Adipocyte (in vitro differentiated cells): Measurements from ENCODE around the gene KIF5C.

Source experiments
- DNase-seq: peaks from one replicate; pipeline ENCODE4 v3.0.0-alpha.2; 2015; ENCODE audit warnings: low read depth
- H3K27me3 ChIP-seq: replicated peaks from 2 replicates; pipeline ENCODE4 v1.7.0; 2013; ENCODE audit warnings: mild to moderate bottlenecking, low read length, moderate library complexity; ENCODE audit not compliant: control insufficient read depth, insufficient read depth
- H3K36me3 ChIP-seq: 2 replicates; pipeline ENCODE4 v1.7.0; 2013; ENCODE audit warnings: low read length, mild to moderate bottlenecking, moderate library complexity; ENCODE audit not compliant: control insufficient read depth, insufficient read depth, severe bottlenecking
- H3K4me1 ChIP-seq: 2 replicates; pipeline ENCODE4 v1.7.0; 2013; ENCODE audit warnings: mild to moderate bottlenecking, low read length, moderate library complexity; ENCODE audit not compliant: control insufficient read depth, insufficient read depth
- H3K4me3 ChIP-seq: 2 replicates; pipeline ENCODE4 v1.7.0; 2013; ENCODE audit warnings: mild to moderate bottlenecking, low read length, moderate library complexity
- H3K9ac ChIP-seq: 2 replicates; pipeline ENCODE4 v1.7.0; 2013; ENCODE audit warnings: mild to moderate bottlenecking, low read length, moderate library complexity
- H3K9me3 ChIP-seq: 2 replicates; pipeline ENCODE4 v1.7.0; 2013; ENCODE audit warnings: mild to moderate bottlenecking, low read length, moderate library complexity; ENCODE audit not compliant: control insufficient read depth

Gene KIF5C

DNA sequence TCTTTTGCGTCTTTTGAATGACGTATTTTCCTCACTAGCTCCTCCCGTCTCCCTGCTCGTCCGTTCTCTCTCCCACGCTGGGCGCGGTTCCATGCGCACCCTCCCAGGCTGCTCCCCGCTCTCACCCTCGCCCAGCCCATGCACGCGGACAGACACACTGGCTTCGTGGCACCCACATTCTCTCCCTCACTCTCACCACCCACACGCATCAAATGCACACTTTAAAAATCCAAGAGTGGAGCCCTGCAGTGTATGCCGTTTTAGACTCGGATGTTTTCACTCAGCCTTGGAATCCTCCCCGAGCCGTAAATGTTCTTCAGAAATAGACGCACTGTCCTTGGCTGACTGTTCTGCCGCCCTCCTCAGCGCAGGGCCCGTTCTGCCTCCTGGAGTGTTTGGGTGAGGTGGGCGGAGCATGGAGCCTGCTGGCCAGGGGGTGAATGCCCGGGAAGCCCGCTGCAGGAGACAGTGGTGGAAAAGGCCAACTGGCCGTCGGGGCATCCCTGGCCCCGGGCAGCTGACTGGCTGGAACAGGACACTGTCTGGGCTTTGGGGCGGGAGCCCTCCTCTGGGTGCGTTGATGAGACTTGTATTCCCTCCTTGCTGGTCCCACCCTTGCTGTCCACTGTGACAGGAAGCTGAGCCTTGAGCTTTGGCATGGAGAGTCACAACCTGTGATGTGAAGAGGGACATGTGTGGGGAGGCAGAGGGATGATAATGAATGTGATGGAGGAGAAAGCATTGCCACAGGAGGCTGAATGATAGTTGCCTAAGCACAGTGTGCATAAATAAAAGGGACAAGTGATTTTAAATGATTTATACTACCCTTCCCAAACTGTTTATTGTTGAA lies 128.1 kb downstream of the KIF5C start:
- no peak overlapping the region for H3K9ac ChIP-seq
- DNase-seq = no peak
- H3K36me3 ChIP-seq = no peaks in the 10 kb centered on the region
- no peaks in the 10 kb centered on the region for H3K9me3 ChIP-seq
- H3K4me3 ChIP-seq = no peak overlapping the region
- H3K4me1 ChIP-seq = peaks cover 4% of the 10 kb centered on the region
- peaks cover 41% of the 10 kb centered on the region for H3K27me3 ChIP-seq

DNA sequence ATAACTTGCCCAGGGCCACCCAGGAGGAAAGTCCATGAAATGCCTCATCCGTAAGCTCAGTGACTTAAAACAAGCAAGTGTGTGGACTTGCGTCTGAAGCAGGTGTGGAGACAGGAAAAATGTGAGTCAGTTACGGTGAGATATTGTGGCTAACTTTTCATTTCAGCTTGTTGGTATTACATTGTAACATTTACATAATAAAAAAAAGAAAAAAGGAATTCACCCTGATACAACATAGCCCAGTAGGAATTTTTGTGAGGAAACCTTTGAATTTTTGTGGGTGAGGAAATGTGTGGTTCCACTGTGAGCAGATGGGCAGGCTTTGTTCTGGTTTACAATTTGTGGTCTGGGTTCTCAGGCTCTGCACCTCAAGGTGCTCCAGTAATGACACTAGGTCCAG lies 129.8 kb downstream of the KIF5C start:
- DNase-seq = peak; percentile 70
- H3K36me3 ChIP-seq = no peaks in the 10 kb centered on the region
- H3K27me3 ChIP-seq = peaks cover 46% of the 10 kb centered on the region
- no peak overlapping the region for H3K9ac ChIP-seq
- peaks cover 4% of the 10 kb centered on the region for H3K4me1 ChIP-seq
- no peak overlapping the region for H3K4me3 ChIP-seq
- no peaks in the 10 kb centered on the region for H3K9me3 ChIP-seq

DNA sequence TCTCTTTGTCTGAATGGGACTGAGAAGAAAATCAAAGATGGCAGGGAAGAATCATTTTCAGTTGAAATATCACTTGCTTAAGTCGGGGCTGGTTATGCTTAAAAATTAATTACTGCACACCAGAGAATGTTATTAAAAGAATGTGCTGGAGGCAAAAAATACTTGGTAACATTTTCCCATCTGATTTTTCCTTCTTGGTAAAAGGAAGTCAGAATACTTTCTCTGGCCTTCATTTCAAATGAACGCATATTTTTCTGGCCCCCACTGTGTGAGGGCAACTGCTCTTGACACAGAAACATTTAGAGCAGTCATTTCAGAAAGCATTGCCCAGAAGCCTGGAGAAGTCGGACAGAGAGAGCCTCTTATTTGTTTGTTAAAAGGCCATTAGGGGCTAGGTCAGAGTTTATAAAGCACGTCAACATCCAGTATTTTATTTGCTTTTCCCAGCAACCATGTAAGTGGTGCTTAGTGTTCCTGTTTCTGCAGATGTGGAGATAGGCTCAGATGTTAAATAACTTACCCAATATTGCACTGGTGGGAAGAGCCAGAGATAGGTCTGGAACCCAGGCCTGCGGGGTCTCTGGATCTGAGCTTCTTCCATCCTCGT lies 130.5 kb downstream of the KIF5C start:
- peak; percentile 55 for DNase-seq
- Histone ChIP-seq H3K4me1 (no peaks in the 10 kb centered on the region), H3K36me3 (no peaks in the 10 kb centered on the region), H3K4me3 (no peak overlapping the region), H3K9me3 (no peaks in the 10 kb centered on the region), H3K27me3 (peaks cover 39% of the 10 kb centered on the region), H3K9ac (no peak overlapping the region)

DNA sequence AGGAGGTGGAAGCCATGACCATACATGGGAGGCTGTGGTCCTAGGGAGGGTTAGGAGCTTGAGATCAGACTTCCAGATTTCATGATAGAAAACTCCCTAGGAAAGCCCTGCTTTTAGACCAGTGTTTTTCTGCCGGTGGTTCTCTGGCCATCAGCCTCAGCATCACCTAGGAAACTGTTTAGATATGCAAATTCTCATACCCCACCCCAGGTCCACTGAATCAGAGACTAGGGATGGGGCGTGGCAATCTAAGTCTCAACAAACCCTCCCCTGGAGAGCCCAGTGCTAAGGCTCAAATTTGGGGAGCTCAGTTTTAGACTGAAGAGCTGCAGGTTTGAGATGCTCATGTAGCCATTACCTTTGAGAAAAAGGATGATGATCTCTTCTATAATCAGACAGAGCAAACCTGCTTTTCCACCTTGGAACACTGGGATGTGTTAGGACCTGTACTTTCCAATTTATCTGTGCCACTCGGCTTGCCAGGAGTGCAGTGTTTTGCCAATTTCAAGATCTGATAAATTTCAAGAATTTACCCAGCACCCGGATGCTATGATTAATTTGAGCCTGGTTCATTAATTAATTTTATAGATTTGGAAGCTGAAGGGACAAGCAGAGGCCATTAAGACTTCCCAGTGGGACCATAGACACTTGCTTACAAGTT lies 132.0 kb downstream of the KIF5C start:
- H3K36me3 ChIP-seq = no peaks in the 10 kb centered on the region

DNA sequence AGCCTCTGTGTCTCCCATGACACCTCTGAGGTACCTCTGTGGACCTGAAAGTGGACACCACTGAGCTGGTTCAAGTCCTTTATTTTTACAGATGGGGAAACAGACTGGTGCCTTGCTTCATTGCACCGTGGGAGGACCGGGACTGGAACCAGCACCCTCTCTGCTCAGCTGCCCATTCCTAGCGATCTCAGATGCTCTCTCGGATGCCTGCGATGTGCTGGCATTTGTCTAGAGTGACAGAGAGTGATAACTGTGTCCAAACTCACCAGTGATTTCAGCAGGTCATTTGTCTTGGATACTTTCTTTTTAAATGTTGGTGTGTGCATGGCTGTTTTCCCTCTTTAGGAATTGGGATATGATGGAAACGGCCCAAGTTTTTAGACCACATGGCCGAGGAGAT lies 133.4 kb downstream of the KIF5C start:
- Histone ChIP-seq H3K9me3 (no peaks in the 10 kb centered on the region), H3K9ac (no peak overlapping the region), H3K36me3 (no peaks in the 10 kb centered on the region), H3K4me3 (no peak overlapping the region), H3K27me3 (peaks cover 49% of the 10 kb centered on the region), H3K4me1 (no peaks in the 10 kb centered on the region)
- no peak for DNase-seq

More for the DNA sequence above, 132.0 kb downstream of the KIF5C start:
- H3K9me3 ChIP-seq = no peaks in the 10 kb centered on the region
- H3K4me3 ChIP-seq = no peak overlapping the region
- no peak for DNase-seq
- H3K27me3 ChIP-seq = peaks cover 39% of the 10 kb centered on the region
- no peaks in the 10 kb centered on the region for H3K4me1 ChIP-seq
- no peak overlapping the region for H3K9ac ChIP-seq

DNA sequence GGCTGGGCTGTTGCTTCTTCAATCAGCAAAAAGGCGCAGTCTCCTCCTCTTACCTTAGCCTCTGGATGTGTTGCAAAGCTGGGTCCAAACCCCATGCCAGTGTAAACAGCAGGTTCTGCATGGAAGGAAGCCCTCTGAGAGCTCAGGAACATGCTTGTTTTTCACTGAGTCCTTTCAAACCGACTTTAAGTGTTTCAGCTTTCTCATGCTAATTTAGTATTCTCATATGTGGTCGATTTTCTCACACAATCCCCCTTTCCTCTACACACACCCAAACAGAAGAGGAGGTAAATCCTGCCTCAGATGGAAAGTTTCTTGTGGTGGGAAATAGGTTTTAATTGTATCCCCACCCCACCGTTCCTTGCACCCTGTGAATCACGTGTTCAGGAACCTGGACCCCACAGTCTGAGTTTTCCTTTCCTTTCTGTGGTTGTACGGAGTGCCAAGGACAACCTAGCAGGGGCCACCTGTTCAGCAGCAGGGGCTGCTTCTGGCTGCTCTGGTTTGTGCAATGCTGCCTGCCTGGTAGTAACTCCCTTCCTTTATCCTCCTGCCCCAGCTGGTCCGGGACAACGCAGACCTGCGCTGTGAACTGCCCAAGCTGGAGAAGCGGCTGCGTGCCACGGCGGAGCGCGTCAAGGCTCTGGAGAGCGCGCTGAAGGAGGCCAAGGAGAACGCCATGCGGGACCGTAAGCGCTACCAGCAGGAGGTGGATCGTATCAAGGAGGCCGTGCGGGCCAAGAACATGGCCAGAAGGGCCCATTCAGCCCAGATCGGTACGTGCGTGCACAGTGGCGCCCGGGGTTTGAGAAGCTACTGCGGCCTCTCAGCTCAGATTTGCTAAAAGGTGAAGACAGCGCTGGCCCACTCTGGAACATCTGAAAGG lies 134.8 kb downstream of the KIF5C start:
- H3K27me3 ChIP-seq = peaks cover 43% of the 10 kb centered on the region
- H3K4me3 ChIP-seq = no peak overlapping the region
- H3K9ac ChIP-seq = no peak overlapping the region
- no peaks in the 10 kb centered on the region for H3K9me3 ChIP-seq
- DNase-seq = no peak
- H3K36me3 ChIP-seq = no peaks in the 10 kb centered on the region
- H3K4me1 ChIP-seq = no peaks in the 10 kb centered on the region

DNA sequence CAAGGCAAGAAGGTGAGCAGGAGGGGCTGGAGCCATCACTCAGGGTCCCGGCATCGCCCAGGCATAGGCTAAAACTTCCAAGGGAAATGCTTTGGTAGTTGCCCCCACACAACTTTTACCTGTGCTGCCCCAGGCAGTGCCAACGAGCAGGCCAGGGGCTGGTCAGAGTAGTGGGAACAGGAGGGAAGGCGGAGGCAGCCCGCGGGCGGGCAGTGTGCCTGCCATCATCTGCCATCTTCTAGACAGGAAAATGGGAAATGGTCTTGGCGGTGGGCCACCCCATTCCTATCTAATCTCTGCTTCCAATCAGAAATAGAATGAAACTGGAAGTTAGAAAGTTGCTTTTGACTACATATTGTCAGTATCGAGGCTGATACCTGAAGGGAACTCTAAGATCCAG lies 137.5 kb downstream of the KIF5C start:
- DNase-seq = no peak
- H3K36me3 ChIP-seq = no peaks in the 10 kb centered on the region
- H3K9me3 ChIP-seq = no peaks in the 10 kb centered on the region
- peaks cover 39% of the 10 kb centered on the region for H3K27me3 ChIP-seq
- H3K4me1 ChIP-seq = no peaks in the 10 kb centered on the region
- no peak overlapping the region for H3K9ac ChIP-seq
- H3K4me3 ChIP-seq = no peak overlapping the region

DNA sequence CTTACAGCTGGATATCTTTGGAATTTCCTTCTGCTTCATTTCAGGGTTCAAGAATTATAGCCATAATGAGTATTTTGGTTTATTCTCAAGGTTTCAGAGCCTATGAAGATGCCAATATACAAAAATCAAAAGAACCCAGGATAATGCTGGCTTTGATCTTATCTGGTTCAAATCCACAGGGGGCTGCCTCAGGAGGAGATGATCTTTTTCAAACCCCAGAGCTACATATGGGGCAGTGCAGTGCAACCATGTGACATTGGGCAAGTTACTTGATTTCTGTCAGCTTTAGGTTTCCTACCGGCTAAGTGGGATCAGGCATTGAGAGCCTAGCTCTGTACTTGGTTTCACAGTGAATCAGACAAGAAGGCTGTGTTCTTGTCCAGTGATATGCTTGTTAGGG lies 140.5 kb downstream of the KIF5C start:
- Histone ChIP-seq H3K36me3 (no peaks in the 10 kb centered on the region), H3K27me3 (peaks cover 28% of the 10 kb centered on the region), H3K9me3 (no peaks in the 10 kb centered on the region), H3K4me1 (no peaks in the 10 kb centered on the region), H3K4me3 (no peak overlapping the region), H3K9ac (no peak overlapping the region)
- DNase-seq = no peak

DNA sequence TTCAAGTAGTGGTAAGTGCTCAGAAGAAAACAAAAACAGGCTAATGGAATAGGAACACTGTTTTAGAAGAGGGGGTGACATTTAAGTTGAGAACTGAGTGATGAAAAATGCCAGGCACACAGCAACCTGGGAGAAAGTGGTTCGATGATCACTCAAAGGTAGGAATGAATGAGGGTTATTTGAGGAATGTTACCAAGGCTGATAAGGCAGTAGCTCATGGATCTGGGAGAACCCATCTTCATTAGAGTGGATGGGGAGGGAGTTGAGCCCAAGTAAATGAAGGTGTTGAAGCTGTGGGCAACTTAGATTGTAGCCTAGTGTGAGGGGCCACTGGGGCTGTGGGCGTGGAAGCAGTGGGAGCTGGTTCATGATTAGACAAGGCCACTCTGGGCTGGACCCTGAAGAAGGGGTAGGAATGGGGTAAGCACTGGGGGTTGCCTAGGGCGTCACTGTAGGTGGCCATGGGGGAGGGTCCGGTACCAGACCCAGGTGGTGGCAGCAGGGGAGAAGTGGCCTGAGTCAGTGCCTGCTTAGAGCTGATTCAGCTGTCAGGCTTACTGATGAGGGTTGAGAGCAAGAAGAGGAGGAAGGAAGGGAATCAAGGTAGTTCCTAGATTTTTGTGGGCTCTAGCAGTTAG lies 141.0 kb downstream of the KIF5C start:
- no peak overlapping the region for H3K9ac ChIP-seq
- peaks cover 25% of the 10 kb centered on the region for H3K27me3 ChIP-seq
- no peak overlapping the region for H3K4me3 ChIP-seq
- H3K4me1 ChIP-seq = no peaks in the 10 kb centered on the region
- no peak for DNase-seq
- no peaks in the 10 kb centered on the region for H3K36me3 ChIP-seq
- no peaks in the 10 kb centered on the region for H3K9me3 ChIP-seq

DNA sequence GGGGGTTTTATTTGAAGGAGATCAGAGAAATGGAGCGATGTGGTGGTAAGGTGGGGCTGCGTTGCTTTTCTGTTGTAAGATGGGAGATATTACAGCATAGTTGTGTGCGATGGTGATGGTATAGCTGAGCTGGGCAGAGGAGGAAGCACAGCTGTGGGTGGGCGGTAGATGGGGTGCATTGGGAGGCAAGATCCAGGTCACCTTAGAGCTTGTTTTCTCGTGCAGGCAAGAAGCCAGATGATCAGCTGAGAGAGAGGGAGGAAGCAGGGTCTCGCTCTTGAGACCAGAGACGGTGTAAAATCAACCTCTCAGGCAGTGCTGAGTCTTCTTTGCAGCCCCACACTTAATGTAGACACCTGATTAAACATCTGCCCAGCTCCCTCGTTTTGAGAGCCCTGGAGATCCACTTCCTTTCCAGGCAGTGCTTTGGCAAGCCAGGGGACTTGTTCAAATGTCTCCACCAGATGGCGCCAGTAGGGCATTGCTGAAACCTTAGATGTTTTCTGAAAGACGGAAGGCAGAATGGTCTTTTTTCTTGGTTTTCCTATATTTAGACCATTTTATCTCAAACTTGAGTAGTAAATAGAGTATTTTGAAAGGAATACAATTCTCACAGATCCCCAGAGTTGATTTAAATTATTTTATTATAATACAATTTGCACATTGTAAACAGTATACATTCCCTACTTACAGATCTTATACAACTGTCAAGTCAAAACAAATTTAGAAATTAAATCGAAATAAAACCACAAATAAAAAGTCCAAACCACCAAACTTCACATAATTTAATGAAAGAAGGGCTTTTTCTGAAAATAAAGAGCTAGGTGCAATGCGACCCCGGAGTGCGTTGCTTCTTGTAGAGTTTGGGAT lies 142.3 kb downstream of the KIF5C start:
- Histone ChIP-seq H3K27me3 (peaks cover 22% of the 10 kb centered on the region), H3K9ac (no peak overlapping the region), H3K4me3 (no peak overlapping the region), H3K9me3 (no peaks in the 10 kb centered on the region), H3K4me1 (no peaks in the 10 kb centered on the region), H3K36me3 (no peaks in the 10 kb centered on the region)
- peak; percentile 96 for DNase-seq
